HG02588 (cell line): ENCODE results near the gene GNAI2.

Experiments
- ATAC-seq: cut with Tn5 transposase; IDR thresholded peaks from one replicate; pipeline ENCODE4 v1.9.1; 2021; ENCODE audit warnings: mild to moderate bottlenecking, moderate library complexity; ENCODE audit not compliant: unreplicated experiment

GNAI2 gene

DNA sequence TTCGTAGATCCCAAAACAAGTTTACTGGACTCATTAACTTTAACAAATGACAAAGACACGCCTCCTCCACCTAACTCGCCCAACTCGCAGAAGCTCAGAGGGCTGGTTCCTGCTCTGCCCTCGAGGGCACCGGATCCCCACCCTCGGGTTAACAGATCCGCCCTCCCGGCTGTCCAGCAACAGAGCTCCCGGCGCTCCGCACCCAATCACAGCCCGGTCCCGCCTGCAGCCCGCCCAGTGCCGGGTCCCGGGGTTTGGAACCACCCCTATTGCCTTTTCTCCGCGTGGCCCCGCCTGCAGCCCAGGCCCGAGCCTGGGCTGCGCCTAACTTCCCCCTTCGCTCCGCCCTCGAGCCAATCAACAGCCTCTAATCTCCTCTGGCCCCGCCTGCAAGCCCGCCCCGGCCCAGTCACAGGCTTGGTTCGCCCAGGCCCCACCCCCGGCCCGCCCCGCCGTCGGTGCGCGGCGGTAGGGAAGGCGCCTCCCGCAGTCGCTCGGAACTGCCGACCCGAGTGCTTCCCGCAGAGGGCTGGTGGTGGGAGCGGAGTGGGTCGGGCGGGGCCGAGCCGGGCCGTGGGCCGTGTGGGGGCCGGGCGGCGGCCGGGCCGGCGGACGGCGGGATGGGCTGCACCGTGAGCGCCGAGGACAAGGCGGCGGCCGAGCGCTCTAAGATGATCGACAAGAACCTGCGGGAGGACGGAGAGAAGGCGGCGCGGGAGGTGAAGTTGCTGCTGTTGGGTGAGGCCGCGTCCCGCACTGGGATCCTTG, at the start of gene GNAI2:
Gene GNAI2, plus strand, starts transcription at position 489 of the 768 bp plus-strand sequence. Its CDS starts 132 bp downstream, at position 621.
- ATAC-seq = peak; percentile 89

DNA sequence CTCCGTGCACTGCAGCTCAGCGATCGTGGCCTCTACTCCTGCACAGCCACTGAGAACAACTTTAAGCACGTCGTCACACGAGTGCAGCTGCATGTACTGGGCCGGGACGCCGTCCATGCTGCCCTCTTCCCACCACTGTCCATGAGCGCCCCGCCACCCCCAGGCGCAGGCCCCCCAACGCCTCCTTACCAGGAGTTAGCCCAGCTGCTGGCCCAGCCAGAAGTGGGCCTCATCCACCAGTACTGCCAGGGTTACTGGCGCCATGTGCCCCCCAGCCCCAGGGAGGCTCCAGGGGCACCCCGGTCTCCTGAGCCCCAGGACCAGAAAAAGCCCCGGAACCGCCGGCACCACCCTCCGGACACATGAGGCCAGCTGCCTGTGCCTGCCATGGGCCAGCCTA, 48.3 kb upstream of the GNAI2 start:
- no peak for ATAC-seq

DNA sequence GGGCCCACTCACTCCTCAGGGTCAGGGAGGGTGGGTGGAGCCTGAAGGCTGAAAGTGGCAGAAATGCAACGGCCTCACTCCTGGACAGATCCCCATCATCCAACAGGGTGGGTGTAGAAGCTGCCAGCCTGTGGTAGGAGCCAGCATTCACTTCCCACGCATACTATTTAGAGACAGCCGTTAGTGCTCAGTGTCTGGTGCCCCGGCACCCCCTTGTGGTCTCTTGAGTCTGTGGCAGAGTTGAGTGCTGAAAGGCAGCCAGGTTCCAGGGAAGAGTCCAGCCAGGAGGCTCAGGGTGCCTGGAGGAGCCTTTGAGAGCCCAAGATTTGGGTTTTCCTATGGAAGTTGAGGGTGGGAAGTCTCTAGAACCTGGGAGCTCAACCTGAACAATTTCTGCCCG, 46.7 kb upstream of the GNAI2 start:
- no peak for ATAC-seq

DNA sequence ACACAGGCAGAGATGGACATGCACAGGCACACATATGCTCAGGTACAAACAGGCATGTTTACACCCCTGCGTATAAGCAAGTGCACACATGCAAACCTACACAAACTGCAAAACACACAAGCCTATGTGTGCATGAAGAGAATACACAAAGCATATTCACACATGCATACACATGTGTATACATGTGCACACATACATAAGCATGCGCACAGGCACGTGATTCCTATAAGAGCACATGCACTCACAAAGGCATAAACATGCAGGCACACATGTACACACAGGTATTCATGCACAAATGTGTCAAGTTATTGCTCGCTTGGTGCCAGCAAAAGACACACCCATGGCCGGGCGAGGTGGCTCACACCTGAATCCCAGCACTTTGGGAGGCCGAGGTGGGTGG, 46.0 kb upstream of the GNAI2 start:
- no peak for ATAC-seq

DNA sequence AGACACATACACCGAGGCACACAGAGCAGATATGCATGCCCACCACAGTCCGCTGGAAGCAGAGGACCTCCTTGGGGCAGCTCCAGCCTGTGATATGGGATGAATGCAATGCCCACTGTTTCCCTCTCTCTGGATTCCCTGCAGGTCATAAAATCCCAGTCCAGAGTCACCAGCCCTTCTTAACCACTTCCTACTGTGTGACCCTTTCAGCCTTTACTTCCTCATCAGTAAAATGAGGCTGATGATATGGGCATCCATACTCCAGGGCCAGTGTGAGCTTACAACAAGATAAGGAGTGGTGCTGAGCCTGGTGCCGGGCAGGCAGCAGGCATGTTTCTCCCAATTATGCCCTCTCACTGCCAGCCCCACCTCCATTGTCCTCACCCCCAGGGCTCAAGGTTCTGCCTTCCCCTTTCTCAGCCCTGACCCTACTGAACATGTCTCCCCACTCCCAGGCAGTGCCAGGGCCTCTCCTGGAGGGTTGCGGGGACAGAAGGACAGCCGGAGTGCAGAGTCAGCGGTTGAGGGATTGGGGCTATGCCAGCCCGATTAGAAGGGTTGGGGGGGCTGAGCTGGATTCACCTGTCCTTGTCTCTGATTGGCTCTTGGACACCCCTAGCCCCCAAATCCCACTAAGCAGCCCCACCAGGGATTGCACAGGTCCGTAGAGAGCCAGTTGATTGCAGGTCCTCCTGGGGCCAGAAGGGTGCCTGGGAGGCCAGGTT, 44.9 kb upstream of the GNAI2 start, which contains the start of gene GNAT1:
Gene GNAT1, plus strand, starts transcription at position 675 of the 725 bp plus-strand sequence. CDS start 116 bp downstream, outside the sequence.
- ATAC-seq = no peak

DNA sequence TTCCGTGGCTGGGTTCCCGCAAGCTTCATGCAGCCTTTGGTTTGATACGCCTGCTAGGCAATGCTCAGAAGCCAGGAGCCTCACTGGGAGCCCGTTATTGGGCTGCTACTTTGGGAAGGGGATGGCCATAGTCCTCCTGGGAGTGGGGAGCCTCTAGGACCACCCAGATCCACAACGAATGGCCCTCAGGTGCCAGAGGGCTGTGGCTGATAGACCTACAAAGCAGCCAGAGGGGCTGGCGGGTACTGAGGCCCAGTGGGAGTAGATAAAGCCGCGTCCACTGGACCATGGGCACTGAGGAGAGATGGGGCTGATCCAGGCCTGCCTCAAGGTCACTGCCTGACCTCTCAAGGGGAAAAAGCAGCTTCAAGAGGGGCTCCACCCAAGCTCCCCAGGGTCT, 43.9 kb upstream of the GNAI2 start:
- no peak for ATAC-seq

DNA sequence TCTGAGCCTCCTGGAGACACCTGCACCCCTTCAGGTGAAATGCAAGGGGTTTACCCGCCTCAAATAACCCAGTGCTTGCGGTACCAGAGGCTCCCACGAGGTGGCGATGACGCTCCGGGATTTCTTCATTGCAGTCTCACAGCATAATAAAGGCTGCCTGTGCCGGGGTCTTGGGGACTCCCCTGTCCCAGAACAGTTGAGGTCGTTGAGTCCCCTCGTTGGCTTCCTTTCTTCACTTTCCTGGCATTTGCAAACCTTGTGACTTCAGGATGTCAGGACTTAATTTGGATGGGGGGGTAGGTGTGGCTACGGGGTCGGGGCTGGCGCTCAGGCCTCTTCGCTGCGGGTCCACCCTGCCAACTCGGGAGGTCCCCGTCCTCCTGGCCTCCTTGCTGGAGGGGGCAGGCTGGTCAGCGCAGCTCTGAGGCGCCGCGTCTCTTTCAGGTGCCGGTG, 43.3 kb upstream of the GNAI2 start:
- ATAC-seq = no peak

DNA sequence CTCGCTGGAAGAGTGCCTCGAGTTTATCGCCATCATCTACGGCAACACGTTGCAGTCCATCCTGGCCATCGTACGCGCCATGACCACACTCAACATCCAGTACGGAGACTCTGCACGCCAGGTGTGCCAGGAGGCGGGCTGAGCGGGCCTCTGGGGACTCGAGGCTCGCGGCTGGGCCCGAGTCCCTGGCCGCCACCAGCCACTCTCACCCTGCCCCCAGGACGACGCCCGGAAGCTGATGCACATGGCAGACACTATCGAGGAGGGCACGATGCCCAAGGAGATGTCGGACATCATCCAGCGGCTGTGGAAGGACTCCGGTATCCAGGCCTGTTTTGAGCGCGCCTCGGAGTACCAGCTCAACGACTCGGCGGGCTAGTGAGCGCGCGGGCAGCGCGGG, 42.7 kb upstream of the GNAI2 start:
- ATAC-seq = no peak

DNA sequence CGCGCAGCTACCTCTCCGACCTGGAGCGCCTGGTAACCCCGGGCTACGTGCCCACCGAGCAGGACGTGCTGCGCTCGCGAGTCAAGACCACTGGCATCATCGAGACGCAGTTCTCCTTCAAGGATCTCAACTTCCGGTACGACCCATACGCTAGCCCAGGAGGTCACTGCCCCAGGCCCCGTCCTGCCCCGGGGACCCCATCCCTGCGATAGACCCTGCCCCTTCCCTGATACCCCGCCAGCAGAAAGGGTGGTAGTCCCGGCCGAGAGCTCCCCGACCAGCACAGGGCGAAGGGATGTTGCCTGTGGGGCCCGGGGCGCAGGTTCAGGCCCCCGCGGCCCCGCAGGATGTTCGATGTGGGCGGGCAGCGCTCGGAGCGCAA, 42.3 kb upstream of the GNAI2 start:
- ATAC-seq = no peak

DNA sequence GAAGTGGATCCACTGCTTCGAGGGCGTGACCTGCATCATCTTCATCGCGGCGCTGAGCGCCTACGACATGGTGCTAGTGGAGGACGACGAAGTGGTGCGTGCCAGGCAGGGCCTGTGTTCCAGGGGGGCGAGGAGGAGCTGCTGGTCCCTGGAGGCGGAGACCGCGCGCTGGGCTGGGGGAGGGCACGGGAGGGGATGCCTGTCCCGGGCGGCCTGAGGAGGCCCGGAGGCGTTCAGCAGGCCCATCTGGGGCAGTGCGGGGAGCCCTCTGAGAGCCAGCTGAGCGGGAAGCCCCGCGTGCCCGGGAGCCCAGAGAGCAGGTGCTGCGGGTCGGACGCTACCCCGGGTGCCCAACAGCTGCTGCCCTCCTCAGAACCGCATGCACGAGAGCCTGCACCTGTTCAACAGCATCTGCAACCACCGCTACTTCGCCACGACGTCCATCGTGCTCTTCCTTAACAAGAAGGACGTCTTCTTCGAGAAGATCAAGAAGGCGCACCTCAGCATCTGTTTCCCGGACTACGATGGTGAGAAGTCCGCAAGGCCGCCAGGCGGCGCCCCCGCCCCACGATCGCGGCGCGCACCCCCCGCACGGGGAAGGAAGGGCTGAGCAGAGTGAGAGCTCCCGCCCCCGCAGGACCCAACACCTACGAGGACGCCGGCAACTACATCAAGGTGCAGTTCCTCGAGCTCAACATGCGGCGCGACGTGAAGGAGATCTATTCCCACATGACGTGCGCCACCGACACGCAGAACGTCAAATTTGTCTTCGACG, 41.7 kb upstream of the GNAI2 start:
- ATAC-seq = no peak

DNA sequence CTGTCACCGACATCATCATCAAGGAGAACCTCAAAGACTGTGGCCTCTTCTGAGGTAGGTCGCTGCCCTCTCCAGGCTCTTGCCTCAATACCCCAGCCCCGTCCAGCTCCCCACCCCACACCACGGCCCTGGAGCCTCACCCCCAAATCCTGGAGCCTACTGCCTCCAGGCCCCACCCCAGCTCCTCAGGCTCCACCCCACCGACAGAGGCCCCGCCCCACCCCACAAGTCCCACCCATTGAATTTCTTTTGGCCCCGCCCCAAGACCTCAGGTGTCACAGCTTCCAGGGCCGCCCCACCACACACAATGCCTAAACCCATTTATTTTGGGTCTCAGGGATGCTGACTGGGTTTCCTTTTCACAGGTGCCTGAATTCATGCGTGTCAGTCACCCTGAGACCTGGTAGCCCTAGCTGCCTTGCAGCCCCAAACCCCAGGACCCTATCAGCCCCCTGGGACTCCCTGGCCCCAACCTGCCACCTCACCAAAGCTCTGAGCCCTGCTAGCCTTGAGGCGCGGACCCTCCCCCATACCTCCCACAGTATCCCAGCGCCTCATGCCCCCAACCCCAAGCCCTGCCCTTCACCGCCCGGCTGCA, 41.0 kb upstream of the GNAI2 start:
- ATAC-seq = no peak

DNA sequence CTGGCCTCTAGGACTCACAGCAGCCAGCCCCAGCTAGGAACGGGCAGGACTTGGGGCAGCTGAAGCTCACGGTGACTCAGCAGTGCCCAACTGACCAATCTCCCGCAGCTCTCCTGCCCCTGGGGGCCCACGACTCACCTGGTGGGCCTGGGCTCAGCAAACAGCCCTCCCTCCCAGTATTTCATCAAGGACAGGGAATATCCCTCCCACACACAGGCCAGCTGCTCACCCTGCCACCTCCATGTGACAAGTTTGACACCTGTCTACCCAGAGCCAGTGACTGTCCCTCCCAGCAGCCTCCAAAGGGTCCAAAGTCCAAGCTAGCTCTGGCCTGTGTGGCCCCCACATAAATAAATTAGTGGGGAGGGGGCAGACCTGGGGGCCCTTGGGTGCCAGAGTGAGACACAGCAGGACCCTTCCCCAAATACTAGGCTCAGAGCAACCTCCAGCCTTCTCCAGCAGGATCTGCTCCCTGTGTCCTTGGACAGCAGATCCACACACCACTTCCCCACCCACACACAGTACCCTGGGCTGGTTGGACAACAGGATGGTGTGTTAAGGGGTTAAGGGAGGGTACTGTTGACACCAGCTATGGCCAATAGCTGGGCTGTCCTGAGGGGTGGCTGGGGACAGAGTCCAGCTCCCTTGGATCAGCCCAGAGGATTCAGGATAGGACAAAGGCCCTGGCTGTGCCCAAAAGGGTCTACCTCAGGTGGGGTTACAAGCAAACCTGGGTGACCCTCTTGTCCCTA, 40.3 kb upstream of the GNAI2 start:
- ATAC-seq = no peak

DNA sequence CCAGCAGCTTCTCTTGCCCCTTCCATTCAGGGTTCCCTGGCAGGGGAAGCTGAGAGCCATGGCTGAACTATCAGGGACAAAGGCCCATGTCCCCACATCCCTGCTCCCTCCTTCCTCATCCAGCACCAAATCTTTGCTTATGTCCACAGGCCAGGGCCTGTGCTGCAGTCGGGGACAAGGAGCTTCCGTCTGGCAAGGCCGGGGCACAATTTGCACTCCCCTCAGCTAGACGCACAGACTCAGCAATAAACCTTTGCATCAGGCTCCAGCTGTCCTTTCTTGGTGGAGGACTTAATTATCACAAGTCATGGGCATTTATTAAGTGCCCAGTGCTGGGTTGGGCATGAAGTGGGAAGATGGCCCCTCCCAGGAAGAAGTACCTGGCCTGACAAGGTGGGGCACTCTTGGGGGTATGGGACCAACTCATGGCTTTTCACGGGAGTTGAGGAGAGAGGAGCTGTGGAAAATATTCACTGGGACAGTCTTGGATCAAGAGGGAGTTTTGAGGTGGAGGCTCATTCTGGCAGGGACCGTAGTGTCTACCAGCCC, 39.7 kb upstream of the GNAI2 start:
- no peak for ATAC-seq

DNA sequence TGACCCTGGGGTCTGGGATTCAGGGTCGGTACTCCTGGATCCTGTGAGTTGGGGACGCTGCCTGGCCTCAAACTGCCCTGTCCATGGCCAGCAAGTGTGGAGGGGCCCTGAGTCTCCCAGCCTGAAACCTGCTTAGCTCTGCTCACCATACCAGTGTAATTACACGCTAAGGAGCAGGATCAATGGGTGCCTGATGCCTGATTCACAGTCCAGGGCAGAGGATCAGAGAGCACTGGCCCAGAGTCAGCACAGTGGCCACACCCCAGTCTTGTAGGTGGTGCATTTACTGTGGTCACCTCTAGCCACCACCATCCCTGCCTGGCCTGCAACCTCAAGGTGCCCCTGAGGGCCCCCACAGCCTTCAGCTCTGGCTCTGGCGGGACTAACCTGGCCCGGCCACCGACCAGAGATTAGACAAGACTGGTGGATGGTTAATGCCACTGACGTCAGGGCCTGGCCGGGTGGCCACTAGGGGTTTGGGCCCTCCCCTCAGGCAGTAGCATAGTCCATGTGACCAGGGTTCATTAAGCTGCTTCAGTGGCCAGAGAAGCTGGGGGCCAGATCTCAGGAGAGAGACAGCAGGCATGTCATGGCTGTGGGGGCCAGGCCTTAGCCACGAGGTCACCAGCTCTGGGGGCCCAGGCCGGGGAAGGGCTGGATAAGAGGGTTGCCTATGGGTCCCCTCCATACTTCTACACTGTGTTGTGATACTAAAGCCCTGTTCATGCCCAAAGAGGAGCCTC, 34.3 kb upstream of the GNAI2 start:
- no peak for ATAC-seq

DNA sequence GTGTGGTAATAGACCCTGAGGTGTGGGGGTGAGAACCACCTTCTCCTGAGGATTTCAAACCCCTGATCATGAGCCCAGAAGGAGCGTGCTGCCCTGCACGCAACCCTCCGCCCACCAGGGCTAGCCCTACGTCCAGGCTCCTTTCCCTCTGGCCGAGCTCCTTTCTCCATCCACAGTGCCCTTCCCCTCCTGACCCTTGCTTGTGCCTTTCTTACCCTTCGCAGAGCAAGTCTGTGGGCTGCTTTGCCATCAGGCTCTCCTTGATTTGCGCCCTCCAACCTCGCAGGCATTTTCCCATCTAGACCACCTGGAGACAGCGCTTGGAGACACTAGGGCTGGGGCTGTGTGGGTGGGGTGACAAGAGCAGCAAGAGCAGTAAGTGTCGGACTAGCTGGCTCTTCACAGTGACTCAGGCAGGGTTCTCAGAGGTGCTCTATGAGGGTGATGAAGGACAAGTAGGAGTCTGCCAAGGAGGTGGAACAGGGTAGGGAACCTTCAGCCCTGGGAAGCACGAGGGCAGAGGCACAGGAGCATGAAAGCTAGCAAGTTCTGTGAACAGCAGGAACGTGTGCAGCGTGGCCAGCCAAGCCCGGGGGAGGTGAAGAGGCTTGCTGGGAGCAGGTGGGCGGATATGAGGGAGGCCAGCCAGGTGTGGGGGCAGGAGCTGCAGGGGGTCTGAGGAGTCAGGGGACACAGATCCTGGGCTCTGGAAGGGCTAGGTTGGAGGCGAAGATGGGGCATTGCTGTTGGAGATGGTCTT, 33.5 kb upstream of the GNAI2 start:
- ATAC-seq = no peak

DNA sequence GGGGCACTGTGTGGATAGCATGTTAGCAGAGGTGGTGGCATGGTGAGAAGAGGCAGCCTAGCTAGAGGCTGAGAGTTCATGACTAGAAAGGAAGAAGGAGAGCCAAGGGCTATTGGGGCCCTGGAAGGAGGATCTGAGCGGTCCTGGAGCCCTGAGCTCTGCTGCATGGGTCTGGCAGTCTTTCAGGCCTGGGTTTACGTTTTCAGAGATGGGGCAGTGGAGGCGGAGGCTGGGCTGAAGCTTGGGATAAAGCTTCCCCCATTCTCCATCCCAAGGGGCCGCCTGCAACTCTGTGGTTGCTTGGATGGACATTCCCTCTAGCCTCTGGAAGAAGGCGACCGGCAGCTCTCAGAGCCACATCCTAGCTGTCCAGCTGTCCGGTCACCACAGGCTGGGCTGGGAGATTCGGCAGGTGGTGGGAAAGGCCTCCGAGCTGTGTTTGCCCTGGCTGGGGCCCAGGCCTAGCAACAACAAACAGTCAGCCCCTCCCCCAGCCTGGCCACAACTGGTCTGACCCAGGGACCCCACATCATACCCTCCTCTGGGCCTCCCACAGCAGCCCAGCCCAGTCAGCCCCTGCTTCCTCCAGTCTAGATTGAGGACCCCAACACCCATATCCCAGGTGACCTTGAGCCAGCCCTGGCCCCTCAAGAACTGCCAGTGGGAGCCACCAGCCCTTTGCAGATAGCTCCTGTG, 32.7 kb upstream of the GNAI2 start:
- no peak for ATAC-seq

DNA sequence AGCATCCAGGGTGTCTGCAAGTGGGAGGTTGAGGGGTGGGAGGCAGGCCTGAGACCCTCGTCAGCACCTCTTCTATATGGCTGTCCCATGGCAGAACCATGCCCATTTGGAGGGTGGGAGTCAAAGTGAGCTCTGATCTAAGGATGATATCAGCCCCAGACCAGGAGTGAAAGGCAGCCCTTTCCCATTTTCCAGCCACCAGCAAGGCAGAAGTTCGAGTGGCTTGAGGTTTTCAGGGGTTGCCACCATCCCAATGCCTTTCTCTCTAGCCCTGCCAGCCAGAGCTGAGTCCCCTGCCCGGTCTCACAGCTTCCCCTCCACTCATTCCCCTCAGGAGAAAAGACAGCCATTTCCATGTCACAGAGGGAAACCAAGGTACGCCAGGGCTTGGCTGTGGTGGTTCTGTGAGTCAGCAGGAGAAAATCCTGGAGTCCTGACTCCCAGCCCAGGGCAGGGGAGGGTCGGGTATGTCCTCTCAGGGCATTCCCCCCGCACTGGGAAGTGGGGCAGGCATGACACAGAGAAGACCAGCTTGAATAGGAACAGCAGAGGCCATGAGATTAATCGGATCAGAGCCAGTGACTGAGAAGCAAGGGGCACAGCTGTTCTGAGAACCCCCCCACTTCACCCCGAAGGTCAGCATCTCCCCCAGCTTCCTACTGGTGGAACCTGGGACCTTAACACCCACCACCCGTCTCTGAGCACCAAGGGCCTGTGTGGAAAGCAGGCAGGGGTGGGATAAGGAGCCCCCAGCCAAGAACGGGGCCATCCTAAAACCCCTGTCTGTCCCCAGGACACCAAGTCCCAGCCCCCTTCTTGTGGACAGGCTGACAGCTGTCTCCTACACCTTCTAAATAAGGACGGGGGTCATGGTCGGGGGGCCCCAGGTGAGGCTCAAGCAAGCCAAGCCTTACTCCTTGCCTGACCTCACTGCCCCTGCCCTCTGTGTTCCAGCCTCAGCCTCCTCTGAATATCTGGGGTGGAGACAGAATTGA, 31.9 kb upstream of the GNAI2 start:
- ATAC-seq = no peak
